K562 (cell line): ENCODE measurements around the gene BTBD16.

Source experiments
- ATF6 ChIP-seq: sonication (generic); formaldehyde crosslinking; IDR thresholded peaks from 2 replicates; pipeline ENCODE4 v1.4.0; 2020; ENCODE audit warnings: mild to moderate bottlenecking, missing genetic modification reagents
- BRD9 ChIP-seq: fragments of 450-650 bp; IDR thresholded peaks from 2 replicates; pipeline ENCODE4 v1.6.1; 2018; ENCODE audit warnings: low read depth; ENCODE audit not compliant: partially characterized antibody
- CHD1 ChIP-seq: fragments of 200-600 bp; sonication (generic); IDR thresholded peaks from one replicate; pipeline ENCODE4 v1.6.1; 2012; ENCODE audit warnings: mild to moderate bottlenecking, moderate library complexity, low read length, inconsistent platforms
- EP400 ChIP-seq: fragments of 450-650 bp; IDR thresholded peaks from 2 replicates; pipeline ENCODE4 v1.6.1; 2017; ENCODE audit warnings: antibody characterized with exemption, mild to moderate bottlenecking, moderate library complexity
- MLX ChIP-seq, 2 experiments: fragments of 450-650 bp in 1 of 2; sonication (generic) in 1 of 2; formaldehyde crosslinking; conservative IDR thresholded peaks; 2 replicates each; pipeline versions ENCODE4 v1.4.0 to v1.8.1; 2020 to 2022; ENCODE audit warnings: mild to moderate bottlenecking in 1 of 2, missing genetic modification reagents in 1 of 2
- MTA3 ChIP-seq: fragments of 450-650 bp; formaldehyde crosslinking; IDR thresholded peaks from 2 replicates; pipeline ENCODE4 v1.6.1; 2017; ENCODE audit warnings: mild to moderate bottlenecking, borderline replicate concordance
- POLR2A ChIP-seq: fragments of 450-650 bp; conservative IDR thresholded peaks from 2 replicates; pipeline ENCODE4 v1.6.1; 2016
- RAD51 ChIP-seq: fragments of 450-650 bp; IDR thresholded peaks from 2 replicates; pipeline ENCODE4 v1.7.1; 2016; ENCODE audit warnings: low read depth, mild to moderate bottlenecking, borderline replicate concordance
- TBP ChIP-seq: optimal IDR thresholded peaks from 2 replicates; pipeline ENCODE3; 2011; ENCODE audit warnings: low read depth, low read length, improper control_type of control experiment
- ZFP1 ChIP-seq: fragments of 450-650 bp; formaldehyde crosslinking; IDR thresholded peaks from 2 replicates; pipeline ENCODE4 v1.4.0; 2020; ENCODE audit warnings: mild to moderate bottlenecking, mixed read lengths
- TF ChIP-seq, protein P1 (sequence below), 3 experiments: IDR thresholded peaks in 2 of 3; conservative IDR thresholded peaks in 1 of 3; 2 replicates each; pipeline ENCODE4 v1.5.1; 2011 to 2012; ENCODE audit warnings: low read length in 3 of 3, mild to moderate bottlenecking in 3 of 3, control low read depth in 2 of 3, improper control_type of control experiment in 1 of 3, inconsistent platforms in 1 of 3, low read depth in 1 of 3, mixed read lengths in 1 of 3, moderate library complexity in 1 of 3; ENCODE audit not compliant: insufficient read depth in 2 of 3
- TF ChIP-seq, protein P2 (sequence below): fragments of 450-650 bp; IDR thresholded peaks from 2 replicates; pipeline ENCODE4 v1.6.1; 2018; ENCODE audit not compliant: partially characterized antibody

- TF ChIP-seq POLR2A (no peak), RAD51 (no peak), ZFP1 (CRISPR knock-in tag) (no peak), MTA3 (no peak), TBP (no peak), BRD9 (no peak), CHD1 (no peak), EP400 (no peak), ATF6 (CRISPR knock-in tag) (no peak), MLX (CRISPR knock-in tag; conservative IDR thresholded peaks at IDR 0.05) (no peak)
- TF ChIP-seq, protein P1, sequence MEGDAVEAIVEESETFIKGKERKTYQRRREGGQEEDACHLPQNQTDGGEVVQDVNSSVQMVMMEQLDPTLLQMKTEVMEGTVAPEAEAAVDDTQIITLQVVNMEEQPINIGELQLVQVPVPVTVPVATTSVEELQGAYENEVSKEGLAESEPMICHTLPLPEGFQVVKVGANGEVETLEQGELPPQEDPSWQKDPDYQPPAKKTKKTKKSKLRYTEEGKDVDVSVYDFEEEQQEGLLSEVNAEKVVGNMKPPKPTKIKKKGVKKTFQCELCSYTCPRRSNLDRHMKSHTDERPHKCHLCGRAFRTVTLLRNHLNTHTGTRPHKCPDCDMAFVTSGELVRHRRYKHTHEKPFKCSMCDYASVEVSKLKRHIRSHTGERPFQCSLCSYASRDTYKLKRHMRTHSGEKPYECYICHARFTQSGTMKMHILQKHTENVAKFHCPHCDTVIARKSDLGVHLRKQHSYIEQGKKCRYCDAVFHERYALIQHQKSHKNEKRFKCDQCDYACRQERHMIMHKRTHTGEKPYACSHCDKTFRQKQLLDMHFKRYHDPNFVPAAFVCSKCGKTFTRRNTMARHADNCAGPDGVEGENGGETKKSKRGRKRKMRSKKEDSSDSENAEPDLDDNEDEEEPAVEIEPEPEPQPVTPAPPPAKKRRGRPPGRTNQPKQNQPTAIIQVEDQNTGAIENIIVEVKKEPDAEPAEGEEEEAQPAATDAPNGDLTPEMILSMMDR (IDR thresholded peaks at IDR 0.05 in 2 of 3, conservative IDR thresholded peaks at IDR 0.05 in 1 of 3; ENCODE audit: insufficient read depth in 2 of 3, low read depth in 1 of 3, low read length in 3 of 3), result no peak
- TF ChIP-seq, protein P2, sequence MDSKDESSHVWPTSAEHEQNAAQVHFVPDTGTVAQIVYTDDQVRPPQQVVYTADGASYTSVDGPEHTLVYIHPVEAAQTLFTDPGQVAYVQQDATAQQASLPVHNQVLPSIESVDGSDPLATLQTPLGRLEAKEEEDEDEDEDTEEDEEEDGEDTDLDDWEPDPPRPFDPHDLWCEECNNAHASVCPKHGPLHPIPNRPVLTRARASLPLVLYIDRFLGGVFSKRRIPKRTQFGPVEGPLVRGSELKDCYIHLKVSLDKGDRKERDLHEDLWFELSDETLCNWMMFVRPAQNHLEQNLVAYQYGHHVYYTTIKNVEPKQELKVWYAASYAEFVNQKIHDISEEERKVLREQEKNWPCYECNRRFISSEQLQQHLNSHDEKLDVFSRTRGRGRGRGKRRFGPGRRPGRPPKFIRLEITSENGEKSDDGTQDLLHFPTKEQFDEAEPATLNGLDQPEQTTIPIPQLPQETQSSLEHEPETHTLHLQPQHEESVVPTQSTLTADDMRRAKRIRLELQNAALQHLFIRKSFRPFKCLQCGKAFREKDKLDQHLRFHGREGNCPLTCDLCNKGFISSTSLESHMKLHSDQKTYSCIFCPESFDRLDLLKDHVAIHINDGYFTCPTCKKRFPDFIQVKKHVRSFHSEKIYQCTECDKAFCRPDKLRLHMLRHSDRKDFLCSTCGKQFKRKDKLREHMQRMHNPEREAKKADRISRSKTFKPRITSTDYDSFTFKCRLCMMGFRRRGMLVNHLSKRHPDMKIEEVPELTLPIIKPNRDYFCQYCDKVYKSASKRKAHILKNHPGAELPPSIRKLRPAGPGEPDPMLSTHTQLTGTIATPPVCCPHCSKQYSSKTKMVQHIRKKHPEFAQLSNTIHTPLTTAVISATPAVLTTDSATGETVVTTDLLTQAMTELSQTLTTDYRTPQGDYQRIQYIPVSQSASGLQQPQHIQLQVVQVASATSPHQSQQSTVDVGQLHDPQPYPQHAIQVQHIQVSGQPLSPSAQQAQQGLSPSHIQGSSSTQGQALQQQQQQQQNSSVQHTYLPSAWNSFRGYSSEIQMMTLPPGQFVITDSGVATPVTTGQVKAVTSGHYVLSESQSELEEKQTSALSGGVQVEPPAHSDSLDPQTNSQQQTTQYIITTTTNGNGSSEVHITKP, result no peak
Measured at GRCh38 chr10:122311051-122311410, 39.9 kb downstream of the BTBD16 start.
